H54 (cell line): ENCODE results near the gene ZNF138.

Source experiments
- DNase-seq: peaks from one replicate; pipeline ENCODE4 v3.0.0; 2011; ENCODE audit warnings: low spot score, mixed read lengths; ENCODE audit not compliant: insufficient read length
- FAIRE-seq: peaks from 3 replicates; lab custom pipeline; 2011; peaks lifted over from hg19 to GRCh38; lab: Jason Lieb, UNC
- POLR2A ChIP-seq: IDR thresholded peaks from 2 replicates; pipeline ENCODE4 v1.6.1; 2011; ENCODE audit warnings: low read depth, mild to moderate bottlenecking, low read length

Gene ZNF138

DNA sequence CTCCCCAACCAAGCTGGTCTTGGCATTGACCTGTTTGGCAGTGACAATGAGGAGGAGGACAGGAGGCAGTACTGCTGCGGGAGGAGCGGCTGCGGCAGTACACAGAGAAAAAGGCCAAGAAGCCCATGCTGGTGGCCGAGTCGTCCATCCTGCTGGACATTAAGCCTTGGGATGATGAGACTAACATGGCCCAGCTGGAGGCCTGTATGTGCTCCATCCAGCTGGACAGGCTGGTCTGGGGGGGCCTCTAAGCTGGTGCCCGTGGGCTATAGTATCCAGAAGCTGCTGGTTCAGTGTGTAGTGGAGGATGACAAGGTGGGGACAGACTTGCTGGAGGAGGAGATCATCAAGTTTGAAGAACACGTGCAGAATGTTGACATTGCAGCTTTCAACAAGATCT lies 69.7 kb downstream of the ZNF138 start:
- TF ChIP-seq POLR2A, result no peak
- no peak for DNase-seq
- no peak for FAIRE-seq

GRCh38 chr7:64867863-64868440 lies 73.7 kb downstream of the ZNF138 start:
- no peak for DNase-seq
- FAIRE-seq, result no peak
- TF ChIP-seq POLR2A, result no peak

DNA sequence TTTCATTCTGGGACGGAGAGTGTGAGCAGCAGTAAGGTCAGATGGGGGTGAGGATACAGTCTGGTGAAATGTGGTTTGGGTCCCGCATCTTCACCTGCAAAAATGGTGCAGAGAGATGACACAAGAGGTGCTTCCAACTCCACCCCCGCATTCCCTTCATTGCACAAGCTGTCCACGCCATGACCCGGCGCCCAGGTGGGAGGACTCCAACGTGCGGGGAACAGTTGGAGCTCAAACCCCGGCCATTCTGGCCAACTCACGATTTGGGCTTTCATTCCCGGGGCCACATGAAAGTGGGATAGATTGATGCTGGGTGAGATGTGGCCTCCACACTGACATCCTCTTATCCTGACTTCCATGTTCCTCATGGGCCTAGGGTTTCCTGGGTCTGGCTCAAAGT lies 74.3 kb downstream of the ZNF138 start:
- DNase-seq, result no peak
- TF ChIP-seq POLR2A, result no peak
- no peak for FAIRE-seq

GRCh38 chr7:64869121-64869725 lies 75.0 kb downstream of the ZNF138 start:
- no peak for FAIRE-seq
- no peak for DNase-seq
- no peak for TF ChIP-seq POLR2A

- DNase-seq (no peak), FAIRE-seq (no peak)
- TF ChIP-seq POLR2A, result no peak
Observed at GRCh38 chr7:64869912-64870562, 75.8 kb downstream of the ZNF138 start.

DNA sequence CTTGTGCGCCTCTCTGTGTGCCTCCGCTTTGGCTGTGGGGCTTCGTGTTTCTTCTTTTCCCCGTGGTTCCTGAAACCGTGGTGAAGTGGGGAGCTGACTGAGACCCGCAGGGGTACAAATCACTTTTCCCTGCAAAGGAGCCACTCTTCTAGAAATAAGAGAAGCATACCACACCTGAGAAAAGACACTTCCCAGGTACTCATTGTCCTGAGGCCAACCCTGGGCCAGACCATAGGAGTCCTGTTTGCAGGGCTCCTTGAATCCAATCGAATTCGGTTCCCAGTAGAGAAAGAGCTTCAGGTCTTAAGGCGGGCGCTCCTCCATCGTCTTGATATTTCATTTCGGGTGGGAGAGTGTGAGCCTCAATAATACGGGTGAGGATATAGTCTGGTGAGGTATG lies 76.4 kb downstream of the ZNF138 start:
- no peak for FAIRE-seq
- no peak for TF ChIP-seq POLR2A
- DNase-seq, result no peak

DNA sequence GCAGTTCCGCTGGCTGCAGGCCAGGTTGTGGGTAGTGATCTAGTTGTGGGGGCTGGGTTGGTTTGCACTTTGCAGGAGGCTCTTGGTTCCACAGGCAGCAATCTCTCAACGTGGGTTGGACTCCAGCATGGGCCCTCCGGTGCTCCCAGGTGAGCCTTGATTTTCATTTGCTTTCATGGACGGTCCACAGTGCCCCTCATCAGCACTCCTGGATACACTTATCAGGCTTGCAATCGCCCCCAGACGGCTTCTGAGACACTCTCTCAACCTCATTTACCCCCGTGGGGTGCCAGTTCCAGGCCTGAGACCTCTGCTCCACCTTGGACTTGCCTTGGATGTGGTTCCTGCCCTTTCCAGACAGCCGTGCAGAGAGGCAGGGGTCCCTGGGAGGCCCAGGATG lies 77.5 kb downstream of the ZNF138 start:
- no peak for TF ChIP-seq POLR2A

GRCh38 chr7:64872351-64873154 lies 78.3 kb downstream of the ZNF138 start:
- FAIRE-seq (no peak), DNase-seq (no peak)
- TF ChIP-seq POLR2A, result no peak

More for the DNA sequence above, 77.5 kb downstream of the ZNF138 start:
- FAIRE-seq (no peak), DNase-seq (no peak)

DNA sequence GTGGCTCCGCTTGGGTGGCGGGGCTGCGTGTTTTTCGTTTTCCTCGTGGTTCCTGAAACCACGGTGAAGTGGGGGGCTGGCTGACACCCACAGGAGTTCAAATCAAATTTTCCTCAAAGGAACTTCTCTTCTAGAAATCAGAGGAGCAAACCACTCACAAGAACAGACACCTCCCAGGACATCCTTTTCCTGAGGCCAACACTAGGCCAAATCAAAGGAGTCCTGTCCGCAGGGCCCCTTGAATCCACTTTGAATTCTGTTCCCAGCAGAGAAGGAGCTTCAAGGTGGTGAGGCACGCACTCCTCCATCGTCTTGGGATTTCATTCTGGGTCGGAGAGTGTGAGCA lies 78.9 kb downstream of the ZNF138 start:
- FAIRE-seq, result no peak
- TF ChIP-seq POLR2A, result no peak
- no peak for DNase-seq

DNA sequence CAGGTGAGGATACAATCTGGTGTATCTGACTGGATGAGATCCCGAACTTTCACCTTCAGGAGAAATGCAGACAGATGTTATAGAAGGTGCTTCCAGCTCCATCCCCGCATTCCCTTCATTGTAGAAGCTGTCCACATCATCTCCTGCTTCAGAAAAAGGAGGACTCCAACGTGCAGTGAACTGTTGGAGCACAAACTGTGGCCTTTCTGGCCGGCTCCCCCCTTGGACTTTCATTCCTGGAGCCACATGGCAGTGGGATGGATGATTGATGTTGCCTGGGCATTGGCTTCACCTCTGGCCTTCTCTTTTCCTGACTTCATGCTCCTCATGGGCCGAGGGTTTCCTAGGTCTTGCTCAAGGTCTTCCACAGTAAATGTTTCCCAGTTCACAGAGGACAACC lies 79.3 kb downstream of the ZNF138 start:
- DNase-seq, result no peak
- no peak for FAIRE-seq
- TF ChIP-seq POLR2A, result no peak

GRCh38 chr7:64874114-64874513 lies 79.9 kb downstream of the ZNF138 start:
- FAIRE-seq (no peak), DNase-seq (no peak)
- no peak for TF ChIP-seq POLR2A

GRCh38 chr7:64874562-64875250 lies 80.5 kb downstream of the ZNF138 start:
- DNase-seq, result no peak
- FAIRE-seq, result no peak
- no peak for TF ChIP-seq POLR2A

DNA sequence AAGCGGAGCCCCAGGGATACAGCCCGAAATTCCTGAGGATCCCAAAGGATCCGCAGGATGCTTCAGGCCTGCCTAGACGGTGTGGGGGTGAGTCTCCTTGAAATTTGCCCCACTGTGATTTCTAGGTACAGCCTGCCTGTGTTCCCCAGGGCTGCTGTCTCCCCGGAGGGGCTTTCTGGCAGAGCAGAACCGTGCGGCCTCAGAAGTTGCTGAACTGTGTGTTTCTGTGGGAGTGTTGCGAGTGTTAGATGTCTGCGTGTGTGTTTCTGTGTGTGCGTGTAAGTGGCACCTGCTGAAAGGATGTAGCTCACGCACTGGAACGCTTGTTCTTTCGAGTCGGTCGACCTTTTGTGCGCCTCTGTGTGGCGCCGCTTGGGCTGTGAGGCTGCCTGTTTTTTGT lies 81.0 kb downstream of the ZNF138 start:
- FAIRE-seq, result no peak
- DNase-seq, result no peak
- no peak for TF ChIP-seq POLR2A
